ENCODE measurements around the gene KIFC3.

KIFC3 gene

DNA sequence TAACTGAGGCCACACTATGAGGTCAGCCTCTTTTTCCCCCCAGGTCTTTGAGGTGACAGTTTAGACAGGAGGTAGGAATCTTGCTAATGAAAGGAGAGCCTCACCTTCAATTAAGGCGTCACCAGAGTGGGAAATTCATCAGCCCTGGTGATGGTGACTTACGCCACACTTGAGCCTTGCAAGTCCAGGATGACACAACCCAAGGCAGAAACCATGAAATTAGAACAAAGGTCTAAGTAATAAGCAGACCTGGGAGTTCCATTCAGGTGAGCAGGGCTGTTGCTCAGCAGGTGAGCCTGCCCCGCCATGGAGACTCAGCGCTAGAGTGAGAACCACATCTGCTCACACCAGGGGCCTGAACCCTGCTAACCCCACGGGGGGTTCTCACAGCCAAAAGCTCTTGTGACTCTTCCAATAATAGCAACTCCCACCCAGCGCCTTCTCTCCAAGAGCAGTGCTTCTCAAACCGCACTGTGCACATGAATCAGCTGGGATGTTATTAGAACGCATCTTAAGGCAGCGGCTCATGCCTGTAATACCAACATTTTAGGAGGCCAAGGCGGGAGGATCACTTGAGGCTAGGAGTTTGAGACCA is 28.7 kb upstream of the KIFC3 start:
- Mint-ChIP-seq H3K27ac (no peak overlapping the region), H3K27me3 (peaks cover 2% of the 10 kb centered on the region), H3K4me3 (no peak overlapping the region), H3K4me1 (no peaks in the 10 kb centered on the region), H3K36me3 (no peaks in the 10 kb centered on the region), H3K9me3 (no peaks in the 10 kb centered on the region)
- DNase-seq (ENCODE audit: low spot score in 2 of 2), result no peak
- ATAC-seq (ENCODE audit: low read depth), result no peak

DNA sequence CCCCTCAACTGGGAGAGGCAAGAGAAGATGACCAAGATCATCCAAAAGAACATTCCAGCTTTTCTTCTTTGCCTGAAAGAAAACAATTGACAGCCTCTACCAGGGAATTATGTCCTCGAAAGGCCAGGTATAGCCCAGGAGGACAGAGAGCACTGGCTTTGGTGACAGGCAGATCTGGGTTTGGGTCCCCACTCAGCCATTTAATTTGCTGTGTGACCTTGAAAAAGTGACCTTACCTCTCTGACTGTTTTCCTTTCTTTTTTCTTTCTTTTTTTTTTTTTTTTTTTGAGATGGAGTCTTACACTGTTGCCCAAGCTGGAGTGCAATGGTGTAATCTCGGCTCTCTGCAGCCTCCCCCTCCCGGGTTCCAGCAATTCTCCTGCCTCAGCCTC is 27.7 kb upstream of the KIFC3 start:
- no peaks in the 10 kb centered on the region for H3K9me3 Mint-ChIP-seq
- H3K4me1 Mint-ChIP-seq, result no peaks in the 10 kb centered on the region
- peaks cover 4% of the 10 kb centered on the region for H3K27me3 Mint-ChIP-seq
- no peak for ATAC-seq (ENCODE audit: low read depth)
- no peaks in the 10 kb centered on the region for H3K36me3 Mint-ChIP-seq
- DNase-seq (ENCODE audit: low spot score in 2 of 2), result no peak
- H3K4me3 Mint-ChIP-seq, result no peak overlapping the region
- no peak overlapping the region for H3K27ac Mint-ChIP-seq

DNA sequence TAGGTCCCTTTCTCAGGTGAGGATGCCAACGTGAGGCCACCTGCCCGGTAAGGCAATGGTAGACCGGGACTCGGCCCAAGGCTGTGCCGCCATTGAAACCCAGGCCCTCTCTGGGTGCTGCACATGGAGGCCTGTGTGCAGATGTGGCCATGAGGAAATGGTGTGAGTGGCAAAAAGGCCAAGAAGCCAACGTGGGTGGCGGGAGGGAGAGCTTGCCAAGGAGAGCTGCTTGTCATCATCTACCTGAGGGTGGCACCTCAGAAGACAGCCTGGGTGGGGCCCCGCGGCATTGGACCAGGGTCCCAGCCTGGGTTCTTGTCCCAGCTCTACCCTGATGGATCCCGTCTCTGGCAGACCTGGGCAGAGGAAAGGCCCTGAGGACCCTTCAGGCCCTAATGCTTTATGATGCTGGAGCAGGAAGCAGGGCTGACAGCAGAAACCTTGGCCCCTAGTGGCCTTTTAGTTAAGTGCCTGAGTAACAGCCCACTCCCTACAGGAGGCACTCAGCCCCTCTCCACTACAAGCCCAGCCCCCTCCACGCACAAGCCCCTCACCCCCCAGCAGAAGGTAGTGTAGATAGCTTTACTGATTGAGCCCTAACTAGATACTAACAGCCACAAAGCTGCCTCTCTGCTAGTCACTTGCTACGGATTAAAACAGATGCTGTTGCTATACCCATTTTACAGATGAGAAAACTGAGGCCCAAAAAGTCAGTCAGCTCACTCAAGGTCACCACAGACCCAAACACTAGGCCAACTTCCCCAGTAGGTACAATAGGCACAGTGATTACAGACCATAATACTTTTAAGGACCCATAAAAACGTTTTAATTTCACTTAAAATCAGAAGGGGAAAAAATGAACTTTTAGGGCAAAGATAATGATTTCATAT is 26.2 kb upstream of the KIFC3 start:
- Mint-ChIP-seq H3K4me1 (no peaks in the 10 kb centered on the region), H3K27me3 (peaks cover 4% of the 10 kb centered on the region), H3K36me3 (no peaks in the 10 kb centered on the region), H3K9me3 (no peaks in the 10 kb centered on the region), H3K4me3 (no peak overlapping the region), H3K27ac (no peak overlapping the region)
- ATAC-seq (ENCODE audit: low read depth), result no peak
- DNase-seq (ENCODE audit: low spot score in 2 of 2), result no peak

DNA sequence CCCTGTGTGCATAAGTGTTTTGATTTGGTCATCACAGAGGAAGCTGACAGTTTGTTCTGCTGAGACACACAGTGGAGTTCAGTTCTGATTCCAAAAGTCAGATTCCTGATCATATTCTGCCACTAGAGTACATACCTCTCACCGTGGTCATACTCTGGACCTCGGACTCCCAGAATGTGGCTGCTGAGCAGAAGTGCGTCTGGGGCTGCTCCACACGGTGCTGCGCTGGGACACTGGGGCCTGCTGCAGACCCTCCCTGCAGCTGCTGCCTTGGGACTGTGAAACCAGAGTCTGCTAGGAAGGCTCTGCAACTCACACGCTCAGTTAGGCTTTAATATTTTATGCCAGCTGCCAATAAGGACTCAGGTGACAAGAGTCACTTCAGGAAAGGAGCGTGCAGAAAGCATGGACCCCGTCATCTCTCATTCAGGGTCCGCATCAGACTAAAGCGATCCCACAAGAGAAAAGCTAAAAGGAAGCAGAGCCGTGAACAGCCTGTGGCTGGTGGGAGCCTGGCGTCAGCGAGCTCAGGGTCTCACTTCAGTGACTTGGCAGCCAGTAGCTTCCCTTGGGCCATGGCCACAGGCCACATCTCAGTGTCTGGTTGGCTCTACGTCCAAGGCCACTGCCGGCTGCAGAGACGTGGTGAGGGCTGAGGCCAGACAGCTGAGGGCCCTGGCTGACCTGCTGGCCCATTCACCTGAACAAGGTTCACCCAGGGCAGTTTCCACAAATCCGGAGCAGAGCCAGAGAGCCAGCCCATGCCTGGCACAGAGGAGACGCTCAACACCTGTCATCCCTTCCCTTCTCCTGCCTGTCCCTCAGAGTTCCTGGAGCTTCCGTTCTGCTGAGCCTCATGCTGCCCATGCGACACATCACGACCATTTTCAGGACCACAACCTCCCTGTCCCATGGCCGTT is 24.7 kb upstream of the KIFC3 start:
- DNase-seq (ENCODE audit: low spot score in 2 of 2), result no peak
- no peaks in the 10 kb centered on the region for H3K9me3 Mint-ChIP-seq
- no peak overlapping the region for H3K27ac Mint-ChIP-seq
- no peak overlapping the region for H3K4me3 Mint-ChIP-seq
- no peaks in the 10 kb centered on the region for H3K36me3 Mint-ChIP-seq
- no peaks in the 10 kb centered on the region for H3K4me1 Mint-ChIP-seq
- H3K27me3 Mint-ChIP-seq, result peaks cover 4% of the 10 kb centered on the region
- no peak for ATAC-seq (ENCODE audit: low read depth)

DNA sequence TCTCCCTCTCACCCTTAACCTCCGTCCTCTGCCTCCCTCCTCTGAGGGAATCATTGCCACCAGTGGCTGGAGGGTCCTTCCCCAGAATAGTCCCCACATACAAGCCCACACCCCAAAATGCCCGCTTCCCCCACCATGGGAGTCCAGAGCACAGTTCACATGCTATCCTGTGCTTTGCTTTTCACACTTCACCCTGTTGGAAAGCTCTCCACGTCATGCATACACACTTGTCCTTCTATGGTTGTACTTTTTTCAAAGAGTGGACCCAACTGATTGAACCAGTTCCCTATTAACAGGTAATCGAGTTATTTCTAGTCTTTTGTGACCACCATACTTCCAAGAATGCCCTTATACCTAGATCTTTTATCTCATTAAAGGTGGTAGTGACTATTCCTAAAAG is 23.8 kb upstream of the KIFC3 start:
- Mint-ChIP-seq H3K9me3 (no peaks in the 10 kb centered on the region), H3K27me3 (peaks cover 4% of the 10 kb centered on the region), H3K36me3 (no peaks in the 10 kb centered on the region), H3K4me3 (no peak overlapping the region), H3K4me1 (no peaks in the 10 kb centered on the region), H3K27ac (no peak overlapping the region)
- DNase-seq (ENCODE audit: low spot score in 2 of 2), result no peak
- no peak for ATAC-seq (ENCODE audit: low read depth)

DNA sequence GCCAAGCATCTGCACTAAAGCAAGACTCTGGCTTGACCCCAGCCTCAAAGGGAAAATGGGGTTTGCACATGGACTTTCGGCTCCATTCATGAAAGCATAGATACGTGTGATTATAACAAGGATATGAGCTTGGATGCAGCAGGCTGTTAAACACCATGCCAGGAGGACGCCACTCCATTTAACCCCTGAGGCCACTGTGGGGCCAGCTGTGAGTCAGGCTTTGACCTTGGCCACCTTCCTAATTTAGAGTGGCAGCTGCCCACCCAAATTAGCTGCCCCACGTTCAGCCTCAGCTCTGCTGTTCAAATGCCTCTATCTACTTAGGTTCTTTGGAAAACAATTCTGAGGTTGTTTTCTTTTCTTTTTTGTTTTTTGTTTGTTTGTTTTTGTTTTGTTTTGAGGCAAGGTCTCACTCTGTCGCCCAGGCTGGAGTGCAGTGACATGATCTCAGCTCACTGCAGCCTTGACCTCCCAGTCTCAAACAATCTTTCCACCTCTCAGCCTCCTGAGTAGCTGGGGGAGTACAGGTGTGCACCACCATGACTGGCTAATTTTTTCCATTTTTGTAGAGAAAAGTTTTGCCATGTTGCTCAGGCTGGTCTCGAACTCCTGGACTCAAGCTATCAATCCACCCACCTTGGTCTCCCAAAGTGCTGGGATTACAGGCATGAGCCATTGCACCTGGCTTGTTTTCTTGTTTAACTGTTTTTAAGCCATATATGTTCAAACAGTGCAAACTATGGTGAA is 23.2 kb upstream of the KIFC3 start:
- Mint-ChIP-seq H3K36me3 (no peaks in the 10 kb centered on the region), H3K27me3 (peaks cover 4% of the 10 kb centered on the region), H3K4me3 (no peak overlapping the region), H3K4me1 (no peaks in the 10 kb centered on the region), H3K9me3 (no peaks in the 10 kb centered on the region), H3K27ac (no peak overlapping the region)
- ATAC-seq (ENCODE audit: low read depth) (no peak), DNase-seq (ENCODE audit: low spot score in 2 of 2) (no peak)

DNA sequence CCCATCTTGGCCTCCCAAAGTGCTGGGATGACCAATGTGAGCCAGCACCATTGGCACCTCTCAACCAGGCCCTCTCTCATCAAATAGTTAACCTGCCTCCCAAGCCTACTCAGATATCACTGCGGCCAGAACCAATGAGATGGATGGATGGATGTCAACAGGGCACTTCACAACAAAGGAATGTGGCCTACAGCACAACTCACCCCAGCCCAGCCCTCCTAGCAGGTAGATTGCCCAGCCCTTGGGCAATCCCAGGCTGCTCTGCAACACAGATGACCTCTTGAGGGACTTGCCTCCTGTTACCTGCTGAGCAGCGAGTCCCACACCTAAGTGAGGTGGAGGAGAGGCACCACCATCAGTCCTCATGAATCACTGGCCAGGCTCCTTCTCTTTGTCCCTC is 22.6 kb upstream of the KIFC3 start:
- Mint-ChIP-seq H3K27ac (no peak overlapping the region), H3K36me3 (no peaks in the 10 kb centered on the region), H3K4me3 (no peak overlapping the region), H3K9me3 (no peaks in the 10 kb centered on the region), H3K27me3 (peaks cover 4% of the 10 kb centered on the region), H3K4me1 (no peaks in the 10 kb centered on the region)
- ATAC-seq (ENCODE audit: low read depth) (no peak), DNase-seq (ENCODE audit: low spot score in 2 of 2) (no peak)

DNA sequence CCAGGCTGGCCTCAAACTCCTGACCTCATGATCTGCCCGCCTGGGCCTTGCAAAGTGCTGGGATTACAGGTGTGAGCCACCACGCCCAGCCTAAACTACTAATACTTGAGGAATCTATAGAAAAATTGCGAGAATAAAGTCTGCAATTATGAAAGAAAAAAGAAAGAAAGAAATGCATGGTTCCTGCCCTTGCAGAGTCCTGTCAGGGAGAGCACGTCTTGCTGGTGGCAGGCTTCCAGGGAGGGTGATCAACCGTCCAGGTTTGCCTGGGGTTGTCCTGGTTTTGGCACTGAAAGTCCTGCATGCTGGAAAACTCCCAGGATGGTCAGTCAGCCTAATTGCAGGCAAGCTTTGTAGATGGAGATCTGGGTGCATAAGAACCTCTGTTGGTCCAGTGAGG is 21.5 kb upstream of the KIFC3 start:
- ATAC-seq (ENCODE audit: low read depth) (no peak), DNase-seq (ENCODE audit: low spot score in 2 of 2) (no peak)
- no peaks in the 10 kb centered on the region for H3K36me3 Mint-ChIP-seq
- H3K27me3 Mint-ChIP-seq, result peaks cover 4% of the 10 kb centered on the region
- no peaks in the 10 kb centered on the region for H3K4me1 Mint-ChIP-seq
- no peak overlapping the region for H3K4me3 Mint-ChIP-seq
- H3K9me3 Mint-ChIP-seq, result no peaks in the 10 kb centered on the region
- H3K27ac Mint-ChIP-seq, result no peak overlapping the region

DNA sequence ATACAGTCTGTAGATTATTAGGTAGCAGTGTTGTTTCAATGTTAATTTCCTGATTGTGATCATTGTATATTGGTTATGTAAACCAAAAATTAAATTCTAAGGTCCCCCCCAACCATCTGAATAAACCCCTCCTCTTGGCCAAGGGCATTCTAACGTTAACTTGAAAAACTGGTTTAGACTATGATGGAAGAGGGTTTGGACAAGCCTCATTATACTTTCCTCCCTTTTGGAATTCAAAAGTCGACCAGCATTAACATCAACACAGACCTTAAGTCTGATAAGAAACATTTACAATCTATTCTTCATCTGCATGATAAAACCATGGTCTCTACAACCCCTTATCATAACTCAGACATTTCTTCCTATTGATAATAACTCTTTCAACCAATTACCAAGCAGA is 20.6 kb upstream of the KIFC3 start:
- H3K36me3 Mint-ChIP-seq, result no peaks in the 10 kb centered on the region
- H3K27me3 Mint-ChIP-seq, result peaks cover 7% of the 10 kb centered on the region
- H3K4me1 Mint-ChIP-seq, result no peaks in the 10 kb centered on the region
- H3K27ac Mint-ChIP-seq, result no peak overlapping the region
- no peak for ATAC-seq (ENCODE audit: low read depth)
- H3K9me3 Mint-ChIP-seq, result no peaks in the 10 kb centered on the region
- DNase-seq (ENCODE audit: low spot score in 2 of 2), result no peak
- no peak overlapping the region for H3K4me3 Mint-ChIP-seq

DNA sequence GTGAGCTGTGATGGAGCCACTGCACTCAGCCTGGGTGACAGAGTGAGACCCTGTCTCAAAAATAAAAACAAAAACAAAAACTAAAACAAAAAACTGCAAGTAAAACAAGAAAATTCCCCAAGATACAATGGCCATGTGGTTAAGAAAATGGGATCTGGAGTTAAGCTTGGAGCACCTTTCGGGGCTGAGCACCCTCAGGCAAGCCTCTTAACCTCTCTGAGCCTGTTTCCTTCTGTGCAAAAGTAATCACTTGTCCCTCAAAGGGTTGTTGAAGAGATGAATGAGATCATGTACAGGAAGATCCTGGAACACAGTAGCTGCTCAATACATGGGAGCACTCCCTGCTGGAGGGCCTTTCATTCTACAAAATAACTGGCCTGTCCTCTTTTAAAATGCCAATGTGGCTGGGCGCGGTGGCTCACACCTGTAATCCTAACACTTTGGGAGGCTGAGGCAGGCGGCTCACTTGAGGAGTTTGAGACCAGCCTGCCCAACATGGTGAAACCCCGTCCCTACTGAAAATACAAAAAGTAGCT is 19.8 kb upstream of the KIFC3 start:
- Mint-ChIP-seq H3K27me3 (peaks cover 9% of the 10 kb centered on the region), H3K27ac (no peak overlapping the region), H3K36me3 (no peaks in the 10 kb centered on the region), H3K4me1 (no peaks in the 10 kb centered on the region), H3K9me3 (no peaks in the 10 kb centered on the region), H3K4me3 (no peak overlapping the region)
- DNase-seq (ENCODE audit: low spot score in 2 of 2), result no peak
- ATAC-seq (ENCODE audit: low read depth), result no peak

DNA sequence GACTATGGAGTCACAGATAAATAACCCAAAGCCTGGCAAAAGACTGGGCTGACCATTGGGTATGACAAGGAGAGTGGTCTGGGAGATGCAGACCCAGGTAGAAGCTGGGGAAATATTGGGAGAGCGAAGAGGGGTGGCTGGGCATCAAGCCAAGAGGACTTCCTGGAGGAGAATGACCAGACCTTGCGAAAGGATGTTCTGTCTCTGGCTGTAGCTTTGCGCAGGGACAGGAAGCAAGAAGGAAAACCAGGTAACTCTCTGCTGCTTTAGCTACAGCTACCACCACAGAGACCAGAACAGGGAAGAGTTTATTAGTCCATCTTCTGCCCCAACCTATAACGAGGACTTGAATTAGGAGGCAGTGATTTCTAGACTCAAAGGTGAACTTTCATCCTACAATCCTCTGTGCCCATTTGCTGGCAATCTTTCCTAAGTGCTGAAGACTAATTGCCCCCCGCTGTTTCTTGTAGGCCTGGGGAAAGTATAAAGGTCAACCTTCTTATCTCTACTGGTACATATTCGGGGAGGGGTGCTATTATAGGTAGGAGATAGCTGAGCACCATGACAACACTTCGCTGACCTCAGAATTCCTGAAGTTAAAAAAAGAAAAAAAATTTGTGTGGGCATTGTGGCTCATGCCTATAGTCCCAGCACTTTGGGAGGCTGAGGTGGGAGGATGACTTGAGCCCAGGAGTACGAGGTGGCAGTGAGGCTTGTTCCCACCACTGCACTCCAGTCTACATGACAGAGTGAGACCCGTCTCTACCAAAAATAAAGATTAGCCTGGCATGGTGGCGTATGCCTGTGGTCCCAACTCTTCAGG is 19.1 kb upstream of the KIFC3 start:
- DNase-seq (ENCODE audit: low spot score in 2 of 2), result no peak
- Mint-ChIP-seq H3K4me1 (no peaks in the 10 kb centered on the region), H3K36me3 (no peaks in the 10 kb centered on the region), H3K27me3 (peaks cover 9% of the 10 kb centered on the region), H3K9me3 (no peaks in the 10 kb centered on the region), H3K27ac (no peak overlapping the region), H3K4me3 (no peak overlapping the region)
- no peak for ATAC-seq (ENCODE audit: low read depth)

DNA sequence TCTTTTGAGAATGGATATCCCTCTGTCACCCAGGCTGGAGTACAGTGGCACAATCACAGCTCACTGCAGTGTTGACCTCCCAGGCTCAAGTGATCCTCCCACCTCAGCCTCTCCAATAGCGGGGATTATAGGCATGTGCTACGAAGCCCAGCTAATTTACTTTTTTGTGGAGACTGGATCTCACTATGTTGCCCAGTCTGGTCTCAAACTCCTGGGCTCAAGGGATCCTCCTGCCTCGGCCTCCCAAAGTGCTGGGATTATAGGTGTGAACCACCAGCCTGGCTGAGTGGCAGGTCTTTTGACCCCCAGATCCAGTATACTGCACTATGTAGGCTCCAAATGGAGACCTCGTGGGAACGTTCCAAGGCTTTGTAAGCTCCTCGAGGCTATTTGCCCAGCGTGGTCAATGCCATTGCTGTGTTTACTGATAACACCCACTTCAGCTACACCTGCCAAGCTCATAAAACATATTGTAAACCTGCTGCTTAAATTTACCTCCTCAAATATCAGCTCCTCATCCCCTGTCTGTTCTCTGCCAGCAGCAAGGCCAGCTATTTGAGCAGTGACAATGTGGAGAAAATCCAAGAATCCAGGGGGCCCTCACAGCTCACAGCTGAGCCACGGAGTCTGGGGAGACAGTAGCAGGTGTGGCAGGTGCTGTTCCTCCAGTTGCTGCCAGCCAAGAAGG is 16.2 kb upstream of the KIFC3 start:
- peaks cover 14% of the 10 kb centered on the region for H3K27me3 Mint-ChIP-seq
- DNase-seq (ENCODE audit: low spot score in 2 of 2) (no peak), ATAC-seq (ENCODE audit: low read depth) (no peak)
- H3K9me3 Mint-ChIP-seq, result no peaks in the 10 kb centered on the region
- no peaks in the 10 kb centered on the region for H3K36me3 Mint-ChIP-seq
- no peak overlapping the region for H3K27ac Mint-ChIP-seq
- H3K4me3 Mint-ChIP-seq, result no peak overlapping the region
- H3K4me1 Mint-ChIP-seq, result no peaks in the 10 kb centered on the region
